ENCODE measurements around the gene NDUFV1. TPM values are rescaled to one million over a fixed set of nuclear protein-coding genes. Genes with fewer than 3 reads are reported as not detected.
A peak's percentile ranks its signal among the peaks of the same experiment; 100 is the strongest.

The NDUFV1 gene
- total RNA-seq, 2 experiments from 2014 or later, result 223 to 224 TPM

GRCh38 chr11:67576735-67577475, 29.8 kb upstream of the NDUFV1 start:
- Histone ChIP-seq H3K4me3 (ENCODE audit: low read length) (no peak overlapping the region), H3K27me3 (ENCODE audit: control insufficient read depth in 1 of 2, insufficient read depth in 2 of 2, low read length in 2 of 2) (peaks cover 7 to 11% of the 10 kb centered on the region in 2 experiments), H3K27ac (ENCODE audit: low read depth in 1 of 2, low read length in 2 of 2) (no peak overlapping the region), H3K36me3 (ENCODE audit: insufficient read depth, low read length) (no peaks in the 10 kb centered on the region), H3K4me1 (ENCODE audit: insufficient read depth, low read length) (peaks cover 9% of the 10 kb centered on the region), H3K9me3 (ENCODE audit: control insufficient read depth in 1 of 2, insufficient read depth in 1 of 2, low read length in 2 of 2) (no peaks in the 10 kb centered on the region)
- DNase-seq (no peak), ATAC-seq (ENCODE audit: poor library complexity) (no peak)
- Mint-ChIP-seq H3K4me3 (no peak overlapping the region), H3K4me1 (ENCODE audit: low read depth) (peaks cover 13% of the 10 kb centered on the region), H3K27ac (no peak overlapping the region), H3K9me3 (no peaks in the 10 kb centered on the region), H3K27me3 (peaks cover 37% of the 10 kb centered on the region), H3K36me3 (ENCODE audit: low read depth) (no peaks in the 10 kb centered on the region)
- no peak for TF ChIP-seq CTCF (IDR thresholded peaks at IDR 0.05)
- POLR2A ChIA-PET, result no interaction called here
- intact Hi-C loops (cut with DNase I, micrococcal nuclease), result no loop called here
- CTCF ChIA-PET, result interaction anchor here (1.4 kb wide), 1 partner anchor 52 kb away, joined by 3 read pairs; the partner anchor contains the start of gene NUDT8

DNA sequence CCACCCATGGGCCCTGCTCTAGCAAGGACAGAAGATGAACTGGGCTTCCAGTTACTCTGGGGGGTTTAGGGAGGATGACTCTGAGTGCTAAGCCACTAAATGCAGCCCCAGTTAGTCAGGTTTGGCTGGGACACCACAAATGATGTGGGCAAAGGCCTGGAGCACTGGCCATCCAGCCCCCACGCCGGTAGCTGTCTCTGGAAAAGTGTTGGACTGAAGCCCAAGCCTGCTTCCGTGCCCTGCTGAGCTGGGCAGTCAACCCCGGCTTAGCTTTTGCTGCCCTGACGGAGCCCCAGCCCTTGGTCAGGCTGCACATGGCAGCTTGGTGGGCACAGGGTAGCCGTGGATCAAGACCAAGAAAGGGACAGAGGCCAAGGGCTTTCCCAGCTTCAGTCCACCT, 28.8 kb upstream of the NDUFV1 start:
- Mint-ChIP-seq H3K4me3 (no peak overlapping the region), H3K4me1 (ENCODE audit: low read depth) (peaks cover 23% of the 10 kb centered on the region), H3K36me3 (ENCODE audit: low read depth) (no peaks in the 10 kb centered on the region), H3K9me3 (no peaks in the 10 kb centered on the region), H3K27ac (no peak overlapping the region), H3K27me3 (peaks cover 32% of the 10 kb centered on the region)
- DNase-seq, result no peak
- Histone ChIP-seq H3K9me3 (ENCODE audit: control insufficient read depth in 1 of 2, insufficient read depth in 1 of 2, low read length in 2 of 2) (no peaks in the 10 kb centered on the region), H3K36me3 (ENCODE audit: insufficient read depth, low read length) (no peaks in the 10 kb centered on the region), H3K27ac (ENCODE audit: low read depth in 1 of 2, low read length in 2 of 2) (no peak overlapping the region), H3K4me3 (ENCODE audit: low read length) (no peak overlapping the region), H3K27me3 (ENCODE audit: control insufficient read depth in 1 of 2, insufficient read depth in 2 of 2, low read length in 2 of 2) (peaks cover 7 to 11% of the 10 kb centered on the region in 2 experiments), H3K4me1 (ENCODE audit: insufficient read depth, low read length) (peaks cover 15% of the 10 kb centered on the region)
- intact Hi-C loops (cut with DNase I, micrococcal nuclease), result no loop called here
- ChIA-PET CTCF (no interaction called here), POLR2A (no interaction called here)
- ATAC-seq (ENCODE audit: poor library complexity), result no peak
- no peak for TF ChIP-seq CTCF (IDR thresholded peaks at IDR 0.05)

DNA sequence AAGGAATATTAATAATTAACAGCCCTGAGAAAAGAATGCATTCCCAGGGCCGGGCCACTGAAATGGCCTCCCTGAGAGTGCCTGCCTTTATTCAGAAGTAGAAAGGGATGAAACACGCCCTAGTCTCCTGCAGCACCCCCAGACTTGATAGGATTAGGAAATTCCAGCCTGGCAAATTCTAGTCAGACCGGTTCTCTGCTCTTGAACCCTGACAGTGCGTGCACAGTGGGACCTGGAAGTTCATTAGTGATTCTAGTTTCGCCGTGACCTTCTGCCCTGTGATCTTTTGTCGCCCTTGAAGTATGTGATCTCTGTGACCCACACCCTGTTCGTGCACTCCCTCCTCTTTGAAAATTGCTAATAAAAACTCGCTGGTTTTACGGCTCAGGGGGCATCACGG, 25.3 kb upstream of the NDUFV1 start:
- no peak for DNase-seq
- H3K9me3 Mint-ChIP-seq, result no peaks in the 10 kb centered on the region
- intact Hi-C loops (cut with DNase I, micrococcal nuclease), result no loop called here
- peaks cover 47% of the 10 kb centered on the region for H3K4me1 Mint-ChIP-seq (ENCODE audit: low read depth)
- peaks cover 11% of the 10 kb centered on the region for H3K27me3 Mint-ChIP-seq
- H3K4me3 Mint-ChIP-seq, result peak overlapping the region; percentile 42
- Histone ChIP-seq H3K27ac (ENCODE audit: low read depth in 1 of 2, low read length in 2 of 2) (no peak overlapping the region), H3K4me1 (ENCODE audit: insufficient read depth, low read length) (peaks cover 34% of the 10 kb centered on the region), H3K4me3 (ENCODE audit: low read length) (no peak overlapping the region), H3K27me3 (ENCODE audit: control insufficient read depth in 1 of 2, insufficient read depth in 2 of 2, low read length in 2 of 2) (peaks cover 7 to 8% of the 10 kb centered on the region in 2 experiments), H3K9me3 (ENCODE audit: control insufficient read depth in 1 of 2, insufficient read depth in 1 of 2, low read length in 2 of 2) (peaks cover 0 to 4% of the 10 kb centered on the region in 2 experiments), H3K36me3 (ENCODE audit: insufficient read depth, low read length) (no peaks in the 10 kb centered on the region)
- POLR2A ChIA-PET, result no interaction called here
- CTCF ChIA-PET, result no interaction called here
- TF ChIP-seq CTCF (IDR thresholded peaks at IDR 0.05), result no peak
- H3K27ac Mint-ChIP-seq, result no peak overlapping the region
- ATAC-seq (ENCODE audit: poor library complexity), result no peak
- peaks cover 6% of the 10 kb centered on the region for H3K36me3 Mint-ChIP-seq (ENCODE audit: low read depth)

Data from CD4-positive, alpha-beta T cell (primary cell).